Occipital lobe (tissue), 2 donors: ENCODE data around the gene NWD2. TPM values are rescaled to one million over a fixed set of nuclear protein-coding genes. Genes with fewer than 3 reads are reported as not detected.
"Not testable (repeated sequence)": the region's sequence is repeated elsewhere in the genome, so short reads cannot be mapped to it uniquely, and the experiment has no call there.

Experiments
- DNase-seq: peaks from one replicate; lab custom pipeline; 2025; lab: John Stamatoyannopoulos, UW
- total RNA-seq: library from RNA; depleted of rRNA; stranded (reverse); fragments of >200 nt; gene quantifications from one replicate; pipeline ENCODE4 v1.2.3, GENCODE V29; 2014

The NWD2 gene
- total RNA-seq, 1 donor from 2014 or later: 44.5 TPM

DNA sequence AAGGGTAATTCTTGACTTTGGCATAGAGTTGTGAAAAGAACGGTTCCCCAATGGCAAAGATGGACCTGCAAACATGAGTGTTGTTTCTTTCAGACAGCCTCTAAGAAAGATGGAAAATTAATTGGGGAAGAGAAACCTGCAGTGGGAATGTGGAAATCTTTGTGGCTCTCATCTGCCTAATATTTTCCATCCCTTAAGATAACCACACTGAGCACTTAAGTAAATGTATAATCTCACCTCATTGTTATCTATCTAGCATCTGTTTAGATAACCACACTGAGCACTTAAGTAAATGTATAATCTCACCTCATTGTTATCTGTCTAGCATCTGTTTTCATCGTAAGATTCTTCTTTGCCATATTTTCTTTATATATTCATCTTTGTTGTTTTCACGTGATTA lies 149.3 kb downstream of the NWD2 start:
- no peak for DNase-seq

DNA sequence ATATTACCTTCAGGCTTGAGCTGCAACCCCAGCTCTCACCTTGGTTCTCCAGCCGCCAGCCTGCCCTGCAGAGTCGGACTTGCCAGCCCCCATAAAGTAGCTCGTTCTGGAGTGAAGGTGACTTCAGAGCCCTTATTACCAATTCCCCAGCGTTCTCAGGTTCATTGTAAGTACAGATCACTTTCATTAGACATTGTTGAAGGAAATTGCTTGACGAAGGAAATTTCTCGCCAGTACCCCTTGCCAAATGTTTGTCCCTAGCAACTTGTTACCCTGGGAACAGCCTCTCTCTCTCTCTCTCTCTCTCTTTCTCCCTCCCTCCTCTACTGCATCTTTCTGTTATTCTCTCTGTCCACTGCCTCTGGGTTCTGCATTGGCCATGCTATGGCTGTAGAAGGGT lies 153.0 kb downstream of the NWD2 start:
- DNase-seq: no peak

DNA sequence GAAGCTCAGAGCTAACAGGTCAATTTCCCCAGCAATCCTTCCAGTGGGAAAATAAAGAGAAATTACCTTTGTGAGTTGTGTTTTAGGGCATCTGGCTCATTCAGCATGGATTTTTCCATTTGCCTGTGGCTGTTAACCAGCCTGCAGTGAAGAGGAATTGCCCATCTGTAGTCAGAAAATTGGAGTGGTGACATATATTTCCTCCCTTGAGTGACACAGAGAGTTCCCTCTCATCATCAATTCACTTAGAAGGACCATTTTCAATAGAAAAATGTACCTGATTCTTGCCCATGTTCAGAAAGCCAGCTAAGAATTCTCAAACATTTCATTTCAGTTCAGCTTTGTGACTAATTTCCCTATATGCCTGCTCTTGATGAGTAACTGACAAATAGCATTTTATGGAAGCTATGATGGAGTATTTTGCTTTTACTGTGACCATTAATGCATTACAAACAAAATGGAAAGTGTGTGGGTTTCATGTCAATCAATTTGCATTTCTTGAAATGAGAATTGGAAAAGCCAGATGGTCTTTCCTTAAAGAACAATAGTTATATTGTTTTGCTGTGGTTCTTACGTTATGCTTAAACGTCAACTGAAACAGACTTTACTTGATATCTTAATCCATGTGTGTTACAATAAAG lies 155.8 kb downstream of the NWD2 start:
- DNase-seq: no peak

DNA sequence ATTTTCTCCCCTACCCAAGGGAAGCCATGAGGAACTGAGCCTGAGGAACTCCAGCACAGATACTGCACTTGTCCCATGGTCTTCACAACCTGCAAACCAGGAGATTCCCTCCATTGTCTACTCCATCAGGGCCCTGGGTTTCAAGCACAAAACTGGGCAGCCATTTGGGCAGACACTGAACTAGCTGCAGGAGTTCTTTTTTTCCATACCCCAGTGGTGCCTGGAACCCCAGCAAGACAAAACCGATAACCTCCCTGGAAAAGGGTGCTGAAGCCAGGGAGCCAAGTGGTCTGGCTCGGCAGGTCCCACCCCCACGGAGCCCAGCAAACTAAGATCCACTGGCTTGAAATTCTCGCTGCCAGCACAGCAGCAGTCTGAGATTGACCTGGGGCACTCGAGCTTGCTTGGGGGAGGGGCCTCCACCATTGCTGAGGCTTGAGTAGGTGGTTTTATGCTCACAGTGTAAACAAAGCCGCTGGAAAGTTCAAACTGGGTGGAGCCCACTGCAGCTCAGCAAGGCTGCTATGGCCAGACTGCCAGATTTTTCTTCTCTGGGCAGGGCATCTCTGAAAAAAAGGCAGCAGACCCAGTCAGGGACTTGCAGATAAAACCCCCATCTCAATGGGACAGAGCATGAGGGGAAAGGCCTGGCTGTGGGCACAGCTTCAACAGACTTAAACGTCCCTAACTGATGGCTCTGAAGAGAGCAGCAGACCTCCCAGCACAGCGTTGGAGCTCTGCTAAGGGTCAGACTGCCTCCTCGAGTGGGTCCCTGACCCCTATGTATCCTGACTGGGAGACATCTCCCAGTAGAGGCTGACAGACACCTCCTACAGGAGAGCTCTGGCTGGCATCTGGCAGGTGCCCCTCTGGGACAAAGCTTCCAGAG lies 163.6 kb downstream of the NWD2 start:
- not testable (repeated sequence) for DNase-seq

DNA sequence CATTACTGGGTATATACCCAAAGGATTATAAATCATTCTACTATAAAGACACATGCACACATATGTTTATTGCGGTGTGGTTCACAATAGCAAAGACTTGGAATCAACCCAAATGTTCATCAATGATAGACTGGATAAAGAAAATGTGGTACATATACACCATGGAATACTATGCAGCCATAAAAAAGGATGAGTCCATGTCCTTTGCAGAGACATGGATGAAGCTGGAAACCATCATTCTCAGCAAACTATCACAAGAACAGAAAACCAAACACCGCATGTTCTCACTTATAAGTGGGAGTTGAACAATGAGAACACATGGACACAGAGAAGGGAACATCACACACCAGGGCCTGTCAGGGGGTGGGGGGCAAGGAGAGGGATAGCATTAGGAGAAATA lies 169.1 kb downstream of the NWD2 start:
- DNase-seq: not testable (repeated sequence)

DNA sequence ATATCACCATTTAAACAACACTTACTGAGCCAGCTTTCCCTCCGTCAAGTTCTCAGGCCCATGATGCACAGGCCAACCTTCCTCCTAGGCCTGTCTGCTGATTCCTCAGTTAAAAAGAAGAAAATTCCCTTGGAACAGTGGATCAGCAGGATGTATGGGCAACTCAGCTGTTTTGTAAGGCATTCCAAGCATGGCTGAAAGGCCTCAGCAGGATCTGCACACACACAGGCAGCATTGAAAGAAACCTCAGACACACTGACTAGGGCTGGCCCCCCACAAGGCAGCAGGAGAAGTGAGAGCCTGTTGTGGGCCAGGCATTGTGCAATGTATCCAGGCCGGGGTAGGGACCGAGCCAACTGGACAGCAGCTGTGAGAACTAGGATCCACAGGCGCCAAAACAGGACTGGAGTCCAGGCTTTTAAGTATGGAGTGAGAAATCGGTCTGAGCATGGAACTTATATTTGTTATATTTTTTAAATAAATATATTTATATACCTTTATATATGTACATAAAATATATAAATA lies 171.4 kb downstream of the NWD2 start:
- no peak for DNase-seq

DNA sequence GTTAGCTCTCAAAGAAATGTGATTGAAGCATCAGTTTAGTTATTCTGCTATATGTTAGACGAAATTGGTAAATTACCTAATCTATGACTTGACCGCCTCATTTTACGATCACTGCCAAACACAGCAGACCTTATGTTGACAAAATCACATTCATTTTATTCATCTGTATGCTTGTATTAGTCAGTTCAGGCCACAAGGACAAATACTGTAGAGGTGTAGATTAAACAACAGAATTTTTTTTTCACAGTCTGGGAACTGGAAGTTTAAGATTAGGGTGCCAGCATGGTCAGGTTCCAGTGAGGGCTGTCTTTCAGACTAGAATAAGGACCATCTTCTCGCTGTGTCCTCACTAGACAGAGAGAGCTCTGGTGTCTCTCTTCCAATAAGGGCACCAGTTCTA lies 177.1 kb downstream of the NWD2 start:
- DNase-seq: no peak

DNA sequence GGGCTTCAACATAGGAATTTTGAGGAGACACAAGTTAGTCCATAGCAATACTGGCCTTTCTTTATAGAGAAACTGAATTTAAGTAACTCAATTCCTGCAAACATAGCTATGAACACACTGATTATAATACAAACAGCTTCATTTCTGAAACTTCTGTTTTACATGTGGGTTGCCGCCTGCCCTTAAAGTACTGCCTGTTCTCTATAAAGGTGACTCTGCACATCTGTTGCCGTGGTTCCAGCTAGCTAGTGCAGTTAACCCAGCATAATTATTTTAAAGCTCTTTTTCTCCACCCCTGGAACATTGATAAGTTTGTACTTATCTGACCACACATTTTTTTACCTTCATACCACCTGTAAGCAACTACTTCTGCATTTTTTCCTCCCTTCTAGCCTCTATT lies 177.6 kb downstream of the NWD2 start:
- no peak for DNase-seq

DNA sequence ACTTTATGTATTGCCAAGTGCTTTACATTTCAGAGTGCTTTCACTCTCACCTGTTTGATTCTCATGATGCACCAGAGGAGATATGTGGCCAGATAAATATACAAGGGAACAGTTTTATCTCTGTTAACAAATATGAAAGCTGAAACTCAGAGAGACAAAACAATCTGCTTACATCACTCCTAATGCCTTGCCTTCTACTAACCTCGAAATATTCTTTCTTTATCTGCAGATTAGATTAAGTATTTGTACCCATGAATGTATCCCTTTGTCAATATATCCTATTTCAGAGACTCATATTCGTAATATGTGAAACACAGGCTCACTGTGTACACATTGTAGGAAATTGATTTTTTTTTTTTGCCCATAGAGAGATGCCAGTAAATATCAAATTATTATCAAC lies 178.1 kb downstream of the NWD2 start:
- DNase-seq: no peak

DNA sequence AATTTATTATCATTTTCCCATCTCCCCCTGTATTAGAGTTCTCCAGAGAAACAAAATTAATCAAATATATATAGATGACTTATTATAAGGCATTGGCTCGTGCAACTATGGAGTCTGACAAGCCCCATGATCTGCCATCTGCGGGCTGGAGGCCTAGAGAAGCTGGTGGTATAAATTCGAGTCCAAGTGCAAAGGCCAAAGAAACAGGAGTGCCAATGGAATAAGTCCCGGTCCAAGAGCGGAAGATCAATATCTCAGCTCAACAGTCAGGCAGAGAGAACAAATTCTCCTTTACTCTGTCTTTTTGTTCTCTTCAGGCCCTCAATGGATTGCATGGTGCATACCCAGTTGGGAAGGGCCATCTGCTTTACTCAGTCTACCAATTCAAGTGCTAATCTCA lies 178.8 kb downstream of the NWD2 start:
- DNase-seq: no peak

DNA sequence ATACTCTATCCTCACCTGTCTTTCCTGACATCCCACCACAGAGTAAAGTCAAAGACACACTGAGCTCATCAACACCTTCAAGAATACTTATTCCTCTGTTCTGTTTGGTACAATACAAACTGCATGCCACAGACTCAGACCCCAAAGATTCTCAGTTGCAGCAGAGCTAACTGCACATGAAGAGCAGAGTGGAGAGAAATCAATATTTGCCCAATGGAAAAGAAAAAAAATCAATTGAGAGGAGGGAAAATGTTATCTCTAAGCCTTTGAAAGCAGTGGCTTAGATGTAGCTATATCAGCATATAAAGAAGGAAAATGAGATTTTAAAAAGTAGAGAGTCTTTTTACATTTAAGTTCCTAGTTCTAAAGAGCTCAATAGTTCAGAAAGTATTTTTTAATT lies 180.2 kb downstream of the NWD2 start:
- DNase-seq: no peak

DNA sequence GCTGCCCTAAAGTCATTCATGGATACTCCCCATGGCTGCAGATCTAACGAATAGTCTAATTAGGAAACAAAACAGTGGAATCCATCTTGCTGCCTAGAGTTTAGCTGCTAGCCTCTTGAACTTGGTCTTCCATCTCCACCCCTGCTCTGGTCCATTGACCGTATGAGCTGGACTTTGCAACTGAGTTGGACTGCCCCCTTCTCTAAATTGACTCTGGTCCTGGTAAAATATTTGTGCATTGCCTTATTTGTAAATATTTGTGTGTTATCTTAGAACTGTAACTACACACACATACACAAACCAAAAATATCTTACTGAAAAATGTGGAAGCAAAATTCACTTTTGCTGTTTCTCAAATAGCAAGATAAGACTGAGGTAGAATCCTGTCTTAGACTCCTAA lies 181.3 kb downstream of the NWD2 start:
- no peak for DNase-seq

DNA sequence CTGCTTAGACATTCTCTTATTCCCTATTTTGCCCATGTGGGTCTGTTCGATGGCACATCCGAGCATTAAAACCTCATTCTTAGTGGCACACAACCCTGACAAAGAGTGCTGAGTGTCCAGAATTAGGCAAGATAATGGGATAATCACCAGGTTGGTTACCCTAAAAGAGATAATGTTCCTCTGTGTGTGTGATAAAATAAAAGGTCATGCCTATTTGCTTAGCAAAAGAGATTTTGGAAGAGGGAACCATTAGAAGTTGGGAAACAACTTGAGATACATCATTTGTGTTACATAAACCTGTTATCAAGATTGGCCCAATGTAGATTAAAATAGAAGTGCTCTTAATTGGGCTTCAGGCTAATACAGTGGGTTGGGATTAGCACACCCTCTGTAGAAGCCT lies 182.7 kb downstream of the NWD2 start:
- no peak for DNase-seq

DNA sequence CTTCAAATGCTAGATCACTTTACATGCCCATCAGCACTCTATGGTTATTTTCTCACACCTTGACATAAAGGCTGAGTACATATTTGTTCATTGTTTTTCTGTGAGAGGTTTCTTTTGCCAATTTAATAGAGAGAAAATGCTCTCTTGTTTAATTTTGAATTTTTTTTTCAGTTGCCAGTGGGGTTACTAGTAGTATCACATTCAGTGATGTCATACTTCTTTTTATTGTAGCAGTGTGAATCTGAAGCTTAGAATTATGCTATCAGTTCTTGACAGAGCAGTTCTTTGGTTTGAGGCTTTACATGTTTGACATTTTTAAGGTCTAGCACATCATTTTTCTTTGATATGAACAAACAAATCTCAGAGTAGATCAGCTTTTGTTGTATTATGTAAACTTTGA lies 185.4 kb downstream of the NWD2 start:
- DNase-seq: no peak

DNA sequence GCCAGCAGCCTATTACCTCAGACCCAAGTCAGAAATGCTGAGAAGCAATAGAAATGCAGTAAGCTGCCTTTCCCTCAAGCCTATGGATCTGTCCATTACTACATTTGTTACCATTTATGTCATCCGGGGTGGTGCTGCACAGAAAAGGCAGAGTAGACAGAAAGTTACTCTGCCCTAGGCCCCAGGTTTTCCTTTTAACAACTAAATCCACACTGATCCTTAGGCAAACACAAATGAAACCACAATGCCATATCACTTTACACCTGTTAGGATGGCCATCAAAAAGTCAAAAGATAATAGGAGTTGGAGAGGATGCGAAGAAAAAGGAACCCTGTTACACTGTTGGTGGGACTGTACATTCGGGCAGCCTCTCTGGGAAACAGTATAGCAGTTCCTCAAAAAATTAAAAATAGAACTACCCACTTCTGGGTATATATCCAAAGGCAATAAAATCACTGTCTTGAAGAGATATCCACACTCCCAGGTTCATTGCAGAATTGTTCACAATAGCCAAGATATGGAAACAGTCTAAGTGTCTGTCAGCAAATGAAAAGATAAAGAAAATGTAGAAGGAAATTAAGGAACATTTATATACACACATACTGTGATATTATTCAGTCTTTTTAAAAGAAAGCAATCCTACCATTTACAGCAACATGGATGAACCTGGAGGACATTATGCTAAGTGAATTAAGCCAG lies 186.3 kb downstream of the NWD2 start:
- no peak for DNase-seq

DNA sequence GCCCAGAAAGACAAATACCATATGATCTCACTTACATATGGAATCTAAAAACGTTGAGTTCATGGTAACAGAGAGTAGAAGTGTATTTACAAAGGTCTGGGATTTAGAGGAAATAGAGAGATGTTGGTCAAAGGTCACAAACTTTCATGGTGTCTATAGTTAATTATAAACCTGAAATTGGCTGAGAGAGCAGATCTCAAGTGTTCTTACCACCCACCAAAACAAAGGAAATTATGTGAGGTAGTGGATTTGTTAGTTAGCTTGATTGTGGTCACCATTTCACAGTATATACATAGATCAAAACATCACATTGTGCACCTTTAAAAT lies 186.8 kb downstream of the NWD2 start:
- DNase-seq: no peak

DNA sequence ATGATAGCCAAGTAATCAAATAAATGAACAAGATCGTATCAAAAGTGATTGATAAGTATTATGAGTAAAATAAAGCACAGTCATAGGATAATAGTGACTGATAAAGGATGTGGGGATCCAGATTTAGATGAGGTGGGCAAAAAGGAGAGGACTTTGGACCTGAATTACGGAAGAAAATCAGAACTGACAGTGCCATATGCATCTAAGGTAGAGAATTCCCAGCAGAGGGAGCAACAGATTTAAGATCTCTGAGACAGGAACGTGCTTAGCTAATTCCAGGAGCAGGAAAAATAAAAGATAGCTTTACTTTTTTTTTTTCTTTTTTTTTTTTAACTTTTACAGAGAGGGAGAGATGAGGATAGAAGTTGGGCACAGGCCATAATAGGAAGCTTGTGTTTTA lies 189.9 kb downstream of the NWD2 start:
- DNase-seq: no peak

DNA sequence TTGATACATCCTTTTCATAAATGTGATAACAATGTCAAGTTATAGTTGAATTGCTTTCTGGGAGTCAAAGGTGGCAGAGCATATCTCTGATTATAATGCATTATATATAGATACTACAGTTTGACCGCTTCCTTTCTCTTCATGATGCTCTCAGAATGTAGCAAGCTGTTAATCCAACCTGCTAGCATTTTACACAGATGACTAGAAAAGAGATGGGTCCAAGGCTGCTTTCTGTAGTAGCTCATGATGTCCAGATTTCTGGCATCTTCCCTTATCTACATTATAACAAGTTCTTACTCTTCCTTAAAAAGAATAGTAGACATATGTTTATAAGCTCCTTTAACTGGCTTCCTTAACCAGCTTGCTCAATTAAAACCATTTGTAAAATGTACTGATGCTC lies 192.0 kb downstream of the NWD2 start:
- DNase-seq: no peak

DNA sequence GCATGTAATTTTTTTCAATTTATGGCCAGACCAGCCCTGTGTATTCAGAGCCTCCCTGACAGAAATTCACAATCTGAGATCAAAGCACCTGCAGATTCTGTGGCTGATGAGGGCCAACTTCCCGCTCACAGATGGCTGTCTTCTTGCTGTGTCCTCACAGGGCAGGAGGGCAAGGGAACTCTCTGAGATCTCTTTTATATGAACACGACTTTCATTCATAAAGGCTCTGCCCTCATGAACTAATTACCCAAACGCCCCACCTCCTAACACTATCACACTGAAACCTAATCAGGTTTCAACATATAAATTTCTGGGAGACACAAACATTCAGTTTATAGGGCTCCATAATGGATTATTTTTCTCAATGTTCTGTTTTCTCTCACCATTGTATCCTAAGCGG lies 192.6 kb downstream of the NWD2 start:
- DNase-seq: no peak

DNA sequence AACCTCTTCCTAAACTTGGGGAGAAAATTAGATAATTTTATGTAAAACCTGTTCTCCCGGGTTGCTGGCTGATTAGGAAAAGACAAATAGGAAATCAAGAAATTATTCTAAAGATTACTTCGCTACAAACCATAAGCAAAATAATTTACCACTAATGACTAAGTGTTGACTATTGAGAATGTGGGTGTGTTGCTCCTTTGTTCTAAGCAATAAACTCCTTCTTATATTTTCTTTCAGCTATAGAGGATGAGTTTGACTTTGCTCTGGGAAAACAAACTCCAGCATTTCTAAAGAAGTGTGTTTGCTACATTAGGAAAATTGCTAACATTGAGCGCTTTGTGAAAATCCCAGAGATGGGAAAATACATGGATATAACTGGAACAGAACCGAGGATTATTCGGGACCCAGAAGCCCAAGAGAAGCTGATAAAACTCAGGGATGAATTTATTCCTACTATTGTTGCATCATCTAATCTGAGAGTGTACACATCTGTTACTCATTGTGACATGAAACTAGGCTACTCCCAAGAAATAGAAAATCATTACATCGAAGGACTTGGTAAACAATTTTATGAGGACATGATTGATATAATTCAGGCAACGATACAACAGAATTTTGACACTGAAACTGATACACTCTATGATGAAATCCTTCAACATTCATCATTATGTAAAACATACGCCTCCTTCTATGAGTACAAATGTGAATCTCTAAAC lies 194.2 kb downstream of the NWD2 start:
- DNase-seq: no peak

DNA sequence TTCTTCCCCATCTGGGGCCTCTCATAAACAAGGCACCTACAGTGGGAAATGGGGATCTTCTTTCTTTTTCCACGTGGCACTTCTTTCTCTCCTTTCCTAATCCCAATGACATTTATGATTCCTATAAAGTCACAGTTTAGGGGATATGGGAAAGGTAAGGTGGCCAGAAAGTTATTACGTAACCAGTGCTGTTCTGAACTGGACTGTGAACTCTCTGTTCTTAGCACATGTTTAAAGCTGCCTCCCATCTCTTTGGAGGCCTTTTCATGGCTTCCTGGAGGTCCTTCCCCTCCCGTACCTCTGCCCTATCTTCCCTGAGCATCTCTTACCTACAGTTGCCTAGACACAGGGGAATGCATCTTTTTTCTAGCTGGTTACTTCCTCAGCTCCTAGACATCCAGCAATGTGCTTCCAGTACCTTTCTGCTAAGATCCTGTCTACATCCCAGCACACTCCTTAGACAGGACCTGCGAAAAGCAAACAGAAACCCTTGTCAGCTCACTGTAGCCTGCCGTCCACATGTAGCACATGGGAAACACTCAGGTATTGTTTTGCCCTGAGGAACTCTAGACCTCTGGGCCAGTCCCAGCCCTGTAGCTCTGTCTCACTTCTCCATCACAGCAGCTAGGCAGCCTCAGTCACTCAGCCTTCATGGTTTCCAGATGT lies 195.4 kb downstream of the NWD2 start:
- DNase-seq: no peak
